ENCODE measurements around the gene VPS8. TPM values are rescaled to one million over a fixed set of nuclear protein-coding genes. Genes with fewer than 3 reads are reported as not detected.

VPS8 gene
- total and polyA plus RNA-seq, 2 of the 8 experiments (the other 6 are each of a cell fraction or from before 2014, with no cell fraction given) = 13.0 to 41.0 TPM

DNA sequence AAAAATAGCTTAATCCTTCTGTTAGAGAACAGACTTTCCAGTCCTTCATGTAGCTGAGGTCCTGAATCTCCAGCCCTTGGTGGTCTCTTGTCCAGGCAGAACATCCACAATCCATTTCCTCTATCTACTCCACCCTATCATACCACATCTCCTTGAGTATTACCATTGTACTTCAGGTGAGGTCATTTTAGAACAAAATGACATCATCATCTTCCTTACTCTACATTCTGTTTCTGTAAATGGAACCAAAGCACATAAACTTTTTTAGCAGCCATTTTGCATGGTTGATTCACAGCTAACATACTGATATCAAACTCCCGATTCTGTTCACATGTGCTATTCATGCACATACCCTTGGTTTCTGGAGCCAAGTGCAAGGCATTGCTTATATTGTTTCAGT lies 228.5 kb downstream of the VPS8 start:
- Histone ChIP-seq H3K9ac (replicated peaks in 1 of 4; ENCODE audit: extremely low read depth in 1 of 4, low read depth in 3 of 4, low read length in 3 of 4) (no peak overlapping the region), H4K91ac (replicated peaks; ENCODE audit: insufficient read length, low read length) (no peak overlapping the region), H3K4me2 (ENCODE audit: insufficient read depth in 1 of 2, low read depth in 2 of 2, low read length in 2 of 2) (no peak overlapping the region), H3K4ac (replicated peaks; ENCODE audit: insufficient read length, low read depth, low read length) (no peak overlapping the region), H3K18ac (ENCODE audit: extremely low read depth, low read length) (no peak overlapping the region), H3K4me3 (ENCODE audit: extremely low read depth in 1 of 4, insufficient read depth in 2 of 4, low read depth in 3 of 4, low read length in 4 of 4) (no peak overlapping the region), H2BK12ac (ENCODE audit: low read depth, low read length) (no peak overlapping the region), H3K23ac (ENCODE audit: insufficient read length) (no peak overlapping the region), H2AK5ac (ENCODE audit: low read depth, low read length) (no peak overlapping the region), H3K56ac (replicated peaks; ENCODE audit: insufficient read length, low read depth, low read length) (no peak overlapping the region), H3K4me1 (replicated peaks in 1 of 4; ENCODE audit: control insufficient read depth in 3 of 4, insufficient read depth in 4 of 4, low read length in 3 of 4) (no peaks in the 10 kb centered on the region), H3K14ac (ENCODE audit: insufficient read length) (no peak overlapping the region), H2BK120ac (replicated peaks; ENCODE audit: low read depth, low read length) (no peak overlapping the region), H3K27ac (ENCODE audit: low read depth, low read length) (no peak overlapping the region), H2BK5ac (ENCODE audit: low read depth, low read length) (no peak overlapping the region), H3K27me3 (replicated peaks in 1 of 4; ENCODE audit: control insufficient read depth in 3 of 4, extremely low read depth in 1 of 4, insufficient read depth in 3 of 4, low read length in 3 of 4) (no peaks in the 10 kb centered on the region), H3K36me3 (ENCODE audit: control insufficient read depth in 2 of 4, insufficient read depth in 4 of 4, low read length in 3 of 4) (peaks cover 0 to 2% (median 0%) of the 10 kb centered on the region in 4 experiments; a peak in 2 of 8 replicates), H2BK20ac (ENCODE audit: low read length) (no peak overlapping the region), H4K5ac (ENCODE audit: insufficient read length, low read depth, low read length) (no peak overlapping the region), H2AFZ (ENCODE audit: low read length) (no peak overlapping the region), H2BK15ac (ENCODE audit: low read length) (no peak overlapping the region), H4K20me1 (replicated peaks in 1 of 2; ENCODE audit: control insufficient read depth in 1 of 2, insufficient read depth in 2 of 2, low read length in 2 of 2) (no peaks in the 10 kb centered on the region), H3K79me2 (ENCODE audit: control insufficient read depth in 1 of 2, insufficient read depth in 2 of 2, low read length in 2 of 2) (no peaks in the 10 kb centered on the region), H3K9me3 (ENCODE audit: insufficient read depth in 2 of 2, low read depth in 1 of 2, low read length in 1 of 2) (no peaks in the 10 kb centered on the region), H3K79me1 (ENCODE audit: low read depth, low read length) (no peaks in the 10 kb centered on the region), H3K23me2 (ENCODE audit: low read depth, low read length) (no peaks in the 10 kb centered on the region), H4K8ac (ENCODE audit: extremely low read depth, insufficient read depth, low read length) (no peak overlapping the region)
- DNase-seq (ENCODE audit: low read depth in 1 of 2, low spot score in 2 of 2) (no peak), FAIRE-seq (no peak)
- ChIA-PET POLR2A (ENCODE audit: partially characterized antibody) (no interaction called here), CTCF (ENCODE audit: partially characterized antibody) (interaction anchor here (1.0 to 3.6 kb wide), 6 partner anchors 9 to 229 kb away, joined by 3 to 13 read pairs (median 4); no protein-coding TSS in a partner anchor)
- 94% methylated on average over 1 of the region's 1 CpG; no CpG with 5 or more reads in 1 of the 2 experiments for WGBS, 2 experiments (ENCODE audit: extremely low coverage in 1 of 2, insufficient coverage in 1 of 2, insufficient read length in 1 of 2, insufficient replicate concordance in 2 of 2, low coverage in 1 of 2, low lambda C conversion rate in 2 of 2, missing lambda C conversion rate in 1 of 2)
- TF ChIP-seq RFX5 (IDR thresholded peaks at IDR 0.05; ENCODE audit: borderline replicate concordance, low read depth, low read length) = no peak
